Right renal cortex interstitium (tissue), 3 donors: ENCODE results near the gene OPCML. TPM values are rescaled to one million over a fixed set of nuclear protein-coding genes. Genes with fewer than 3 reads are reported as not detected.

Experiments used
- DNase-seq, 3 donors: peaks; one replicate each; pipeline ENCODE4 v3.0.0-alpha.2; 2013; ENCODE audit warnings: low read depth in 3 of 3, low spot score in 2 of 3
- polyA plus RNA-seq, 3 donors: library from polyadenylated mRNA; unstranded; fragments of 120-200 nt; gene quantifications; one replicate each; pipeline ENCODE4 v1.2.1, GENCODE V29; 2013; ENCODE audit not compliant: insufficient read length in 3 of 3

The OPCML gene
- polyA plus RNA-seq, 3 donors: 14.1 to 19.4 (median 19.1) TPM

DNA sequence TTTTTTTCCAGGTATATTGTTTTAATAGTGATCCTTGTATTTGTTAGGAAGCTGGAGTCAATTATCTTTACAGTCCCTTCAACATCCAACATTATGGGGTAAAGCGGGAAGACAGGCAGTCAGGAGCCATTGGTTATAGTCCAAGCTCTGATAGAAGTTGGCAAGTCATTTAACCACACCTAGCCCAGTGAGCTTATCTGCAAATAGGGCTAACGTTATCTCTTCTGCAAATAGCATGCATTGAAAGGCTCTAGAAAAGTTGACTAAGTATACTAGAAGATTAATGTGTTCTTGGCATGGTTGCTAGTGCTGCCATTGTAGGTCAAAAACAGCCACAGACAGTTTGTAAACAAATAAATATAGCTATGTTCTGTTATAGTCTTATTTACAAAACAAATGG is 520.7 kb downstream of the OPCML start:
- no peak for DNase-seq

DNA sequence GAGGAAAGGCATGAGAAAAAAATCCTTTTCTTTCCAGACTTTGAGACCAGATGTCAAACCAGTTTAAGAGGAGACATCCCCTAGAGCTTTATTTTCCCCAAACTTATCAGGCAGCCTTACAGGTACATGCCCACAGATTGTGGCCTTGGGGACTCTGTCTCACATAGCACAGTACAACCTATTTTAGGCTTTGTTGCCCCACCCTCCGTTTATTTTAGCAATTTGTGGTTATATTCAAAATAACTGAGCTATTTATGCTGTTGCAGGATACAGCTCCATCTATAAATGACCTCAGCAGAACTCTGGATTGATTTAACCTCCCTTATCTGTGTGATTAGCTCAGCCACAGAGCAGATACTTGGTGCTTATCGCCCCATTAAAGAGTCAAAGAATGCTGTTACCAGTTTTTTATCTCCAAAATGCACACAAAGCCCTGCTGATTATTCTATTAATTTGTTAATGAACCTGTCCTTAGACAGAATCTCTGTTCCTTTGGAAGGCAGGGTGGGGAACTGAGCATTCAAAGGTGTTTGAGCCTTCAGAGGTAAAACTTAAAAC is 525.2 kb downstream of the OPCML start:
- DNase-seq: no peak

DNA sequence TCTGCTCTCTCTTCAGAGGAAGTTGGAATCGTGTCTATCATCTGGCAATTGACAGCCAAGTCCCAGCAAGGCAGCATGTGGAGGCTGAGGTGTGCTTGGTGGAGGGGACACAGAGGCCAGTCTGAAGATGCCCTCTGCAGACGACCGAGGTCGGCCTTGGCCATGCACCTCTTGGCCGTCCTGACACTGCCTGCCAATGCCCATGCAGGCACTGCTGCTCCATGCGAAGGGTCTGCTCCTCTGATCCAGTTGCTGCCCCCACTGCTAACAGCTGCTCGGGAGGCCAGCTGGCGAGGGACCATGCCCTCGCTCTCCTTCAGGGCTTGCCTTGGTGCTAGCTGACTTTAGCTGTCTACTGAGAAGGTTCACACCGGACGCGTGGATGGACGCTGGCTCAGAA is 527.9 kb downstream of the OPCML start:
- DNase-seq: no peak

DNA sequence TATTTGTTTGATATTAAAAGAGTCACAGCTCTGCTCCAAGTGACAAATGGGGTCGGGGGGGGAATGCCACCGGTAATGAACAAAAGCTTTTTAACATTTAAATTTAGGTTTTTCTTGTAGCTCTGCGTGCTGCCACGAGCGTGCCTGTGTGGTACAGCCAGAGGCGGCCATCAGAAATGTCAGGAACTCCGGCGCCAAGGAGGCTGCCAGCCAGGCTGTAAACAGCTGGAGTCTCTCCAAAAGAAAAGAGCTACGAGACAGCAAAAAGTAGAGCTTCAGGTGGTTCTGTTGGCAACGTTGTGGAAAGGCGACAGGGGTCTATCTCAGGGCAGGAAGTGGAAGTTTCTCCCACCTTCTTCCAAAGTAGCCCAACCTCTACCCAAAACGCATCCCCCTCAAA is 532.8 kb downstream of the OPCML start:
- DNase-seq: no peak

DNA sequence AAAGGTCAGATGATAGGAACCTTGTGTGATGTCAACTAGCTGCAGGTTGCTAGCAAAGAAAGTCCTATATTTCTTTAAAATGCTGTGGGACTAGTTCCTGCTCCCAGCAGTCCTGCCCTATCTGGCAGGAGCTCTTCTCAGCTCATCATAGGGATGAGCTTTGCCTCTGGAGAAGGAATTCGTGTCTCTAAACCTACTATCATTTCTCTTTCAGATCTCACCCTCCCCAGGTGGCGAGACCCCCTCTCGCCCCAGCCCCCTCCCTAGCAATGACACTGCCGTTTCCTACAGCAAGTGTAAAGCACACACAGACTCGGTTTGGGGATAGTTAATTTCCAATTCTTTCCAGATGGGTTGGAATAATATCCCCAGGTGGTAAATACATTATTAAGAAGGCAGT is 533.3 kb downstream of the OPCML start:
- DNase-seq: no peak

DNA sequence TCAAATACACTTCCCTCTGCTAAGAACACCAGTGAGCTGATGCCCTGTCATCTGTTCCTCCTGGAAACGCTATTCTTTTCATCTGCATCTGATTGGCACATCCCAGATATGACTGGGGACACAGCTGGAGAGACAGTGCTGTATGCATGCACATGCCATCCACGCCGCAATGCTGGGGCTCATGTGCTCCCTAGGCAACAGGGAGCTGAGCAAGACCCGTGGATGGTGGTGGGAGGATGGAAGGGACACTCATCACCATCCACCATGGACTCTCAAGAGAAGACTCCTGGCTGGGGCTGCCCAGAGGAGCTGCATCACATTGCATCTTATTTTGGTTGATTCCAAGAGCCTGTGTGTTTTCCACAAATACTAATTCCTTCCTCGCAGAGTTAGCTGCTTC is 534.9 kb downstream of the OPCML start:
- no peak for DNase-seq

DNA sequence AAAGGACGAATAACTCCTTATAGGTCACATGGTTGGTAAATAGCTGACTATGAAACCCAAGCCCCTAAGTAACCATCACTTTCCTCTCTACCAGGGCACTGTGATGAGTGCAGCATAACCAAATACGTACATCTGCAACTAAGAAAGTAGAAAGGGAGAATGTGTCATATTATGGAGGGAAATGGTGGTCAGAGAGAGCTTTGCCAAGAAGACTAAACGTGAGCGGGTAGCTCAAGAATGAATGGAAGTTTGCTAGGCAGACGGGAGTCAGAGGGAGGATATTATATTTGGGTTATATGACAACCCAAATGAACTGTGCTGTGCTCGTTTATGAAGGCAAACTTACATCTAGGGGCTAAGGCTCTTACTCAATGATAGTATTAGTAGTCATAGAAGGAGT is 537.3 kb downstream of the OPCML start:
- no peak for DNase-seq

DNA sequence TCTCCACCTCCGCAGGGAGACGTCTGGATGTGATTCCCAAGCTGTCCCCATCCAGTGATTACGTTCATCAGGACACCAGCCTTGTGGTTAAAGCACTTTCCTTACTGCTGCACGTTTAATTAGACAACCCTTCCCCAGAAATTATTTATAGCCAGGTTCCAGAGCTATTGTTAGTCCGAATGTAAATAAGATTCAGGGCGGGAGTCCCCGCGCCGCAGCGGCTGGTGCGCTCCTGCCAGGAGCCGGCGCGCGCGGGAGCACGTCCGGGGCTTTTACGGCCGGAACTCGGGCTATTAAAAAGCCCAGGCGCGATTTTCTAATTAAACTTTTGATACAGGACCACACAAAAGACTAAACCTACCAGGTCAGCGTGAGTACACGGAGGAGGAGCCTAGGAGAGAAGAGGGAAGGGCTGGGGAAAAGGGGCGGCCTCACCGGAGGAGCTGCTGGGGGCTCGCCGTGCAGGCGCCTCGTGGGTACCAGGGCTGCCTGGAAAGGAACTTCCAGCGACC is 538.3 kb downstream of the OPCML start:
- peak in 1 of 3 donors; percentile 36 for DNase-seq

DNA sequence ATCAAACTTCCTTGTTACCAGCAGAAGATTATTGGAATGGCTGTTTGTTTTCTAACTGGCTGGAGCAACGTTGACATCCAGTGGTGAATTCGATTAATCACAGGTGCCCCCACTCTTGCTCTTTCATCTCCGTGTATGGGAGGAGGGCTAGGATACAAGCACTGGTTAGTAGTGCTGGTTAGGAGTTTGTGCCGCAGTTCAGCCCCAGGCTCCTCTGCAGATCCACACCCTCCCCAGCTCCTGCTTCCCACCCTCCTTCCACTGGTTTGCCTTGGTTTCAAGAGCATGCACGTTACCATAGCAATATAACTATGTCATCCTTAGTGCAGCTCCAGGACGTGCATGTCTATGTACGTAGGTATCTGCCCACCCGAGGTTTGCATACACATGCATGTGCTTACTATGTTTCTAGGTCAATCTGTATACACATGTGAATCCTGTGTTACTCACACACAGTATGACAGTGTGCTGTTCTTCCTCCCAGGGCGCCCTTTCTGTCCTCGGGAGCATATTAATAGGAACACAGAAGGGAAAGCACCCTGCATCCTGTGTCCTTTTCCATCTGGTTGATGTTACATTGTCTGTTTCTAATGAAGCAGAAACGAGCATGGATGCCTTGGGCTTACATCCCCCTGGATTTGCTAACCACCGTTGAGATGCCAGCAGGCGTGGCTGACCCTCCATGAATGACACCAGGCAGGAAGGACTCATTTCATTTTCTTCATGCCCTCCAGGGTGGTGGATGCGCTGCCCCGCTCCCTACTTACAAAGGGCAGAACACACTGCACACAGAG is 539.3 kb downstream of the OPCML start:
- no peak for DNase-seq

DNA sequence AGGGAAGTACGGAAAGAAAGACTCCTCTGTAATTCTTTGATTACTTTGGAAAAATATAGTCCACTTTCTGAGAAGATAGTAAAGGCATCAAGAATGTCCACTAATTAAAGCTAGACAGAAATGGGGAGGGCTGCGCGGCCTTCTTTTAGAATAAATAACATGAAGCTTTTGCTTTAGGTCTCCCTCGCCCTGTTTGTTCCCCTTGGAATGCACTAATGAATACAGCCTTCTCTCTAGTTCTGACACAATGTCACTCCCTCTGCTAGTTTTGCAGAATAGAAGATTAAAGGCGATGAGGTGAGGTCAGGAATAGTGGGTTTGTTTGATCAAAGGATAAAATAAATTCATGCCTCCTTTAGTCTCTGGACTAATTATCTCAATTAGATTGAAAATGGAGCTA is 543.9 kb downstream of the OPCML start:
- no peak for DNase-seq

DNA sequence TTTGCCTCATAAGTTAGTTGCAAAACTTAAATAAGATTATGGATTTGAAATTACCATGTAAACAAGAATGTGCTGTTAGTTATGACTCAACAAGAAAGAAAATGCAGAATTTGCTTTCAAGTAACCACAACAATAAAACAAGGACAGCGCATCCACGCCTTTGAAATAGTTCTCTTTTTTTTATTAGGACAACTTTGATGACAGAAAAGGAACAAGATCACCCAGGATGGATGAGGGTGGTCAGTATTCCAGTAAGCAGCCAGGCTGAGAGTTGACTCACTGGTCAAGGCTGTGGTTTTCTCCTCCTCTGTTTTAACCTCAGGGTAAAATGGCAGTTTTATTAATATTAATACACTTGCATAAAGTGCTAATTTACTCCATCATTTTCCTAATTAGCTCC is 544.4 kb downstream of the OPCML start:
- DNase-seq: no peak

DNA sequence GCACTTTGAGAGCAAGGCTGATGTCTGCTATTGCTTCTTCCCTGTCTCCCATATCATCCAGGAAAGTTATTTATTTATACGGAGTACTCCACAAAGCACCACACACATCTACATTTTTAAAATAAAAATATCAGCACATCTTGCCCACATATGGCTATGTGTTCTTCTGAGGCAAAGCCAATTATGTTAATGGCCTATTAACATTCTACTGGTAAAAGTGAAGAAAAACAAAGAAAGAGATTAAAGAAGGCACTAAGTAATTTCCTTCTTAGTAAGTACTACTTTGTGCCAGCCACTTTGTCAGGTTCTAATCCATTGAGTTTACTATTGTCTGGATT is 548.7 kb downstream of the OPCML start:
- no peak for DNase-seq

DNA sequence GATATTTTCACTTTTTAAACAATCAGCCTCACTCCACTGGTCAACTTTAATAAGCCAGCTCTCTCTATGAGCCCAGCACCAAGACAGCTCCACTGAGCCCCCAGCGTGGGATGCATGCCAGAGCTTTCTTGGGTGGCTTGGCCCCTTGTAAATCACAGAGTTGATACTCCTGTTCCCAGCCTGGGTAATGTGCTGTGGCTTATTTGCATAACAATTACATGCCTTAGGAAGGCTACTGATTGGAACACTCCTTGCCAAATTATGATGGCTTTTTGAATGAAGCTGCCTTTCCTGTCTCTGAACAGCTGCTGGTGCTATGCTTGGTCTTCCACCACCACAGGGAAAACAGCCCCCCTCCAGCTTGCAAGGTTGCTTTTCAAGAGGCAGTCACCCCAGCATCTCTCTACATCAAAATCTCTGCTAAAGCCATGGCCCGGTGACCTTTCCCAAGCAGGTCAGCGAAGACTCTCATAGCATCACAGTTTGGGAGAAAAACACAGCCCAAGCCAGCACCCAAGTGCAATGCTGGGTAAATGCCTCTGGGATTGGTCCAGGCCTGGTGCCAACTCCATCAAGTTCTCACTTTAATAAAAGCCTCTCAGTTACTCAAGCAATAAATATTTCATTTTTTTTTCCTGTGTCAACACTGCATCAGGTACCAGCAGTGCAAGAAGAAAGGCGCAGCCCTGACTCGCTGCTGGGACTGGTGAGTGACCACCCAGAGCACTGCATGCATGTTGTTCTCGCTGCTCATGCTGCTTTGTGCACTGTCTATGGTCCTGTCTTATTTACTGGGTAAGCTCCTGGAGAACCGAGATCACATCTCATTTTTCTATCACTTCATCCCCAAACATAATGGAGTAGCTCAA is 549.3 kb downstream of the OPCML start:
- no peak for DNase-seq

DNA sequence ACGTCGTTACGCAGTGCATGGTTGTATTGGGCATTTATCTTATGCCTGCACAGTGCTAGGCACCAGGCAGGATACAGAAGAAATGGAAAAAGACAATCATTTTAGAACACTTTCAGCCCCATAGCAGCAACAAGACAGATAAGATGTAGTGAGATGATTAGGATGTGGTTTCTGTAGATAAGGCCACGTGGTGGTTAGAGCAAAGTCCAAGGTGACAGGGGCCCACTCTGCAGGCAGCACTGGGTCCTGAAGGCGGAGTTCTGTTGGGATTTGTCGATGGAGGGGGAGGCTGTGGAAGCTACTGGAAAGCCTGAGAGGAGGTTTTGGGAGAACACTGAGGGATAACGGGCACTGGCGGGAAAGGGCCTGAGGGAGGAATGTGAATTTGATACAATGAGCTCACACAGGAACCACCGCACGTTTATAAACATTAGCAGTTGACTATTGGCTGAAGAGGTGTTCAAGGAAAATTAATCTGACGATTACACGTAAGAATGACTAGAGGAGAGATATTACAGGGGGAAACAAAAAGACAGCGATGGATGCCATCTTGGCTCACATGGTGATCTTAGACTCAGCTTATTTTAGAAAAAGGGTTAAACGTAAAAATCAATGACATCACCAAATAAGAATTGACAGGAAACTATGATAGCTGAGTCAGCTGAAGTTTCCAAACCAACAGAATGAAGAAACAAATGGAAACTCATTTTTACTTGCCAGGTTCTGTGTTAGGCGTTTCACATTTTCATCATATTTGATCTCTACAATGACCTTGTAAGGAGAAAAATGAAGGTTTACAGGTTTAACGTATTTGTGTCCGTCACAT is 551.0 kb downstream of the OPCML start:
- no peak for DNase-seq

DNA sequence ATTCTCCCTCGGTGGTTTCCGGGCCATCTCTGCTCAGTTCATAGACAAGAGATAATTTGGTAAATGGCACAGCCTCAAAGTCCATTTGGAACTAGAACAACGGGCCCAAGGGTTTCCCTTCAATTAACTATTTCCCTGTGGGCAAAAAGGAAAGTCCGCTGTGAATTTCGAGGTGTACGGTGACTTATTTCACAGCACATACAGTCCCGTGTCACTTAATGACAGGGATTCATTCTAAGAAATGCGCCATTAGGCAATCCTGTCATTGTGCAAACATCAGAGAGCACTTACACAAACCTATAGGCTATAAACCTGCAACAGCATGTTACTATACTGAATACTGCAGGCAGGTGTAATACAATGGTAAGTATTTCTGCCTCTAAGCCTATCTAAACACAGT is 551.6 kb downstream of the OPCML start:
- no peak for DNase-seq

DNA sequence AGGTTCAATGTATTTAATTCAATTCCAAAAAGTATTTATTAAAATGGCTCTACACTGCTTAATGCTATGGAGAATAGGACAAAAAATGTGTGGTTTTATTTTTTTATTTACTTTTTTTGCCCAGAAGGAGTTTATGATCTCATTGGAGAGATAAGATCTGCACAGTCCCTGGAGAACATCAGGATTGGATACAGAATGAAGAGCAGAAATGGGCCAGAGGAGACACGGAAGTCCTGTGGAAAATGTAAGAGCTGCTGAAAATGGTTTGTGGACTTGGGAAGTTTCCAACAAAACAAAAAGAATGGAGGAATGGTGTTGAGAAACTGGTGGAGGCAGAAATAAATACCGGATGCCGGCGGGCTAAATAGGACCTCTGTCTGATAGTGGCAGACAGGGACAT is 554.6 kb downstream of the OPCML start:
- DNase-seq: no peak

DNA sequence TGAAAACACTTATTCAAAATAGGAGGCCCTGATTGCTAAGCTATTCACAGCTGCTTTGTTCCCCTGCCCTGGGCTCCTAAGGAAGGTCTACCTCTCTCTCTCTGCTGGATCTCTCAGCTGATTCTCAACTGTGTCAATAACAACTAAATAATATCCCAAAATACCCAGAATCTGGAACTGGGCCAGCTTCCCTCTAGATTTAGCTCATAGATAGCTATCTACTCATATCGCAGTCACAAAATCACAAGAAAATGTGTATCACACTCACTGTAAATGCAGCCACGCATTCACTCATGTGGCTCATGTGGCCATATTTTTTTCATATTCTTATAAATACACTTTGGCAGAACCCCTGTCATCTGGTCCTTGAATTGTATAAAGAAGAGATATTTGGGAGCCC is 555.1 kb downstream of the OPCML start:
- no peak for DNase-seq

DNA sequence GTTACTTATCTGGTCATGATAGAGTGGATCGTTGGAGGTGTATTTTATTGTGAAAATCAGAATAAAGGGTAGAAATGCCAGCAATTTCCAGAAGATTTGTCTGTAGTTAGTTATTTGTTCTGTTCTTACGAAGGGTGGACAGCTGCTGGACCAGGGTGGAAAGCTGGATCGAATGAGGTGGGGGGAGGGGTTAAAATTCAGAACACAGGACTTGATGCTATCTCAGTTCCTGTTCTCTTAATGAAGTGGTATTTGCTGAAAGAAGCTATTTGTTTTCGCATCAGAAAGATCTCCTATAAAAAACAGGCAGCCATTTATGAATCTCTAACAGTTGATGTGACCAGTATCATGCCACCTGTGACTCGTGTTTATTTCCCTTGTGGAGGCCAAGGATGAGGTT is 556.2 kb downstream of the OPCML start:
- DNase-seq: no peak

DNA sequence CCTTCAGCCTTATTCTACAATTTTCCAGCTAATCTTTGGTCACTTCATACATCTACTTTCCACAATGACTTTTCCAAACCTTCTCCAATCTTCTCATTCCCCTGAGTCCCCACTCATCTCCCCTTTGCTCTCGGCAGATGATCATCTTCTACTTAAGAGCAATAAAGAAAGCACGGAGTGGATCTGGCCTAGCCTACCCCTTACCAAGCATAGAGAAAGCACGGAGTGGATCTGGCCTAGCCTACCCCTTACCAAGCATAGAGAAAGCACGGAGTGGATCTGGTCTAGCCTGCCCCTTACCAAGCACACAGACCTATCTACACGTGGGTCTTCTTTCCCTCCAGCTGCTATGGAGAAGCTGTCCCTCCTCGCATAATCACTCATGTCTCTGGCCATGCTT is 558.6 kb downstream of the OPCML start:
- DNase-seq: no peak

DNA sequence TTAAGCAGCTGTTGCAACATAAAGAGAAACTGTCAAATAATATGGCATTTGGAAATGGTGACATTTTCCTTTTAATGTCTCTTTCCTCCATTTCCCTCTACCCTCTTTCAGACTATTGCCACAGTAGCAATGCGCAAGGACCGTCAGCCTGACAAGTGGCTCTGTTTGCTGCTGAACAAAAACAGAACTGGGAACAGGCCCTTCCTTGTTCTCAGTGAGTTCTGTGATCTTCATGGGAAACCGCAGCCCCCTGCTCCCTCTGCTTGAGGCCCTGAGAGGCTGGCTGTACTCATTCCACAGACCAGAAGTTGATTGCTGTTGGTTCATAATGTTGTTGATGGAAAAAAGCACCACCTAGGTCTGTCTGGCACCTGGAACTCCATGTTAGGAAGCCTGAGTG is 559.7 kb downstream of the OPCML start:
- DNase-seq: no peak

DNA sequence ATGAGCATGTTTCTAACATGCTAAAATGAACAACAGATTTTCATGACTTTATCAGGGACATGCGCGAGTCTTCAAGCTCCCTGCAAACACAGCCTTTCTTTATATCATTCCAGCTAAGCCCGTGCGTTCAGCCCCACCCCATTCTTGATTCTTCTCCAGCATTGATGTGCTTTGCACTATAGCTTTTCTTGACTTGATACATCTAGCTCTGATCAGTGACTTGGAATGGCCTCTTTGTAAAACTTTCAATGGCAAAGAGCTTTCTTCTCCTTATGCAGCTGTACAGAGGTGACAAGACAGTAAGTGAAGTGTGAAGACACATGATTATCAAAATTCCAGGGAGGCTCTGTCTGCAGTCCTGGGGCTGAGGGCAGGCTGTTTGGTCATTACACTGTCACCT is 561.0 kb downstream of the OPCML start:
- DNase-seq: no peak
